ENCODE results near the gene CDK14. TPM values are rescaled to one million over a fixed set of nuclear protein-coding genes. Genes with fewer than 3 reads are reported as not detected.

CDK14 gene
- total and polyA plus RNA-seq, 2 donors (not counting 3 experiments of a cell fraction or from before 2014, with no cell fraction given): 5.5 to 34.2 TPM

DNA sequence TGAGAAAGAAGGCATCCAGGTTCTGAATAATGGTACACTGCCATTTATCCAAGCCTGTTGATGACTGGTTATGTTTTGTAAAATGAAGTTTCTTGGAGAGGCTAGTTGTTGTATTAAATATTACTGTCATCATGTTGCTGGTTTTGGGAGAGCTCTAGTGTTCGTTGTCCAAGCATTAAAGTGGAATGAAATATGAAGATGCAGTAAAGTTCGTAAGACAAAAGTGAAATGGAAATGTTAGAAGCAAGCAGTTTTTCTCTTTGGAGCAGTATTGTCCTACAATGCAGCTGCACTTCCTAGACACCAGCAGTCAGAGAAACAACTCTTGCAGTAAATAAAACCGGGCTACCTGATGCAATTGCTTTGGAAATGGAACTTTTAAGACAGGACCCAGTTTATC is 511.3 kb downstream of the CDK14 start:
- ChIA-PET POLR2A (no interaction called here), CTCF (interaction anchor here (1.6 kb wide), 1 partner anchor 13 kb away, joined by 3 read pairs; no protein-coding TSS in a partner anchor)
- BruUV-seq (replicated peaks): no TSS peak
- FAIRE-seq (no peak), DNase-seq (ENCODE audit: low read depth, low spot score) (no peak)
- Histone ChIP-seq H3K79me2 (ENCODE audit: control insufficient read depth, insufficient read depth, low read length) (no peaks in the 10 kb centered on the region), H3K9me1 (replicated peaks; ENCODE audit: control insufficient read depth, extremely low read depth, insufficient read depth, low read length) (no peaks in the 10 kb centered on the region), H3K4me2 (ENCODE audit: insufficient read depth, low read length) (no peak overlapping the region), H3K27ac (ENCODE audit: insufficient read depth, low read depth, low read length) (no peak overlapping the region), H3K36me3 (ENCODE audit: control insufficient read depth in 2 of 2, extremely low read depth in 1 of 2, insufficient read depth in 2 of 2, low read length in 2 of 2) (no peaks in the 10 kb centered on the region), H3K9me3 (replicated peaks; ENCODE audit: control insufficient read depth, insufficient read depth, low read length) (no peaks in the 10 kb centered on the region), H2AFZ (ENCODE audit: low read depth, low read length) (no peak overlapping the region), H3K4me3 (replicated peaks in 1 of 3; ENCODE audit: insufficient read depth in 1 of 3, low read depth in 1 of 3, low read length in 3 of 3) (no peak overlapping the region), H3K4me1 (ENCODE audit: control insufficient read depth, extremely low read depth, insufficient read depth, low read length) (no peaks in the 10 kb centered on the region), H4K20me1 (replicated peaks; ENCODE audit: control insufficient read depth, extremely low read depth, insufficient read depth, low read length) (no peaks in the 10 kb centered on the region), H3K9ac (replicated peaks; ENCODE audit: extremely low read depth, insufficient read depth, low read length) (no peak overlapping the region), H3K27me3 (ENCODE audit: control insufficient read depth in 2 of 2, insufficient read depth in 2 of 2, low read length in 2 of 2) (no peaks in the 10 kb centered on the region)
- intact Hi-C loops (cut with micrococcal nuclease): no loop called here
- TF ChIP-seq POLR2AphosphoS5 (IDR thresholded peaks at IDR 0.05; ENCODE audit: insufficient read depth, low read depth, low read length) (no peak), GATA2 (IDR thresholded peaks at IDR 0.05; ENCODE audit: insufficient read depth, insufficient read length, low read depth, low read length) (no peak), EZH2 (IDR thresholded peaks at IDR 0.05; ENCODE audit: borderline replicate concordance, low read depth, low read length, severe bottlenecking) (no peak), MYC (IDR thresholded peaks at IDR 0.05; ENCODE audit: low read depth, low read length) (no peak), POLR2A (IDR thresholded peaks at IDR 0.05; ENCODE audit: low read depth, low read length) (no peak), JUN (IDR thresholded peaks at IDR 0.05; ENCODE audit: borderline replicate concordance, insufficient read depth, insufficient read length, low read depth) (no peak), FOS (IDR thresholded peaks at IDR 0.05; ENCODE audit: borderline replicate concordance, insufficient read depth, low read length) (no peak)
- TF ChIP-seq, protein P1, sequence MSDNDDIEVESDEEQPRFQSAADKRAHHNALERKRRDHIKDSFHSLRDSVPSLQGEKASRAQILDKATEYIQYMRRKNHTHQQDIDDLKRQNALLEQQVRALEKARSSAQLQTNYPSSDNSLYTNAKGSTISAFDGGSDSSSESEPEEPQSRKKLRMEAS (IDR thresholded peaks at IDR 0.05; ENCODE audit: insufficient read depth, insufficient read length): no peak
- TF ChIP-seq, protein P2, sequence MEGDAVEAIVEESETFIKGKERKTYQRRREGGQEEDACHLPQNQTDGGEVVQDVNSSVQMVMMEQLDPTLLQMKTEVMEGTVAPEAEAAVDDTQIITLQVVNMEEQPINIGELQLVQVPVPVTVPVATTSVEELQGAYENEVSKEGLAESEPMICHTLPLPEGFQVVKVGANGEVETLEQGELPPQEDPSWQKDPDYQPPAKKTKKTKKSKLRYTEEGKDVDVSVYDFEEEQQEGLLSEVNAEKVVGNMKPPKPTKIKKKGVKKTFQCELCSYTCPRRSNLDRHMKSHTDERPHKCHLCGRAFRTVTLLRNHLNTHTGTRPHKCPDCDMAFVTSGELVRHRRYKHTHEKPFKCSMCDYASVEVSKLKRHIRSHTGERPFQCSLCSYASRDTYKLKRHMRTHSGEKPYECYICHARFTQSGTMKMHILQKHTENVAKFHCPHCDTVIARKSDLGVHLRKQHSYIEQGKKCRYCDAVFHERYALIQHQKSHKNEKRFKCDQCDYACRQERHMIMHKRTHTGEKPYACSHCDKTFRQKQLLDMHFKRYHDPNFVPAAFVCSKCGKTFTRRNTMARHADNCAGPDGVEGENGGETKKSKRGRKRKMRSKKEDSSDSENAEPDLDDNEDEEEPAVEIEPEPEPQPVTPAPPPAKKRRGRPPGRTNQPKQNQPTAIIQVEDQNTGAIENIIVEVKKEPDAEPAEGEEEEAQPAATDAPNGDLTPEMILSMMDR (IDR thresholded peaks at IDR 0.05; ENCODE audit: extremely low read depth in 1 of 2, insufficient read depth in 1 of 2, low read depth in 1 of 2, low read length in 2 of 2): no peak
- dilution Hi-C loops (cut with MboI; ENCODE audit: extremely low pct_ligation_motif_present, low sequenced_read_pairs): no loop called here
